IPS-20b (cell line): ENCODE data around the gene RPRD1A.
A peak's percentile ranks its signal among the peaks of the same experiment; 100 is the strongest.
"Not testable (repeated sequence)": the region's sequence is repeated elsewhere in the genome, so short reads cannot be mapped to it uniquely, and the experiment has no call there.

Experiments
- H3K27ac ChIP-seq: one replicate; pipeline ENCODE4 v1.5.1; 2013; ENCODE audit warnings: low read length
- H3K27me3 ChIP-seq: 2 replicates; pipeline ENCODE4 v1.6.1; 2013; ENCODE audit warnings: mild to moderate bottlenecking, low read length, inconsistent platforms; ENCODE audit not compliant: insufficient read depth
- H3K36me3 ChIP-seq: 2 replicates; pipeline ENCODE4 v1.6.1; 2013; ENCODE audit warnings: low read depth, mild to moderate bottlenecking, inconsistent platforms, low read length, moderate library complexity; ENCODE audit not compliant: insufficient read depth
- H3K4me1 ChIP-seq: 2 replicates; pipeline ENCODE4 v1.6.1; 2013; ENCODE audit warnings: mild to moderate bottlenecking, control low read depth, inconsistent platforms, low read length, moderate library complexity; ENCODE audit not compliant: insufficient read depth
- H3K4me3 ChIP-seq: 2 replicates; pipeline ENCODE4 v1.5.1; 2013; ENCODE audit warnings: mild to moderate bottlenecking, low read length, inconsistent platforms
- H3K9ac ChIP-seq: 2 replicates; pipeline ENCODE4 v1.6.1; 2013; ENCODE audit warnings: low read depth, mild to moderate bottlenecking, inconsistent platforms, low read length, moderate library complexity
- H3K9me3 ChIP-seq: 2 replicates; pipeline ENCODE4 v1.6.1; 2013; ENCODE audit warnings: mild to moderate bottlenecking, low read depth, low read length, inconsistent platforms; ENCODE audit not compliant: insufficient read depth

The RPRD1A gene

GRCh38 chr18:36067055-36067957 is at the start of gene RPRD1A:
Gene RPRD1A (minus strand): TSS chr18:36067559. CDS start chr18:36067404, 155 bp downstream.
- peak within 1 kb of the TSS; percentile 94 for H3K4me3 ChIP-seq
- H3K27ac ChIP-seq = peak within 1 kb of the TSS; percentile 71
- no peaks in the 10 kb centered on the region for H3K9me3 ChIP-seq
- peaks cover 8% of the 10 kb centered on the region; the same call in 1 of the 2 replicates for H3K36me3 ChIP-seq
- H3K4me1 ChIP-seq = peaks cover 8% of the 10 kb centered on the region
- H3K27me3 ChIP-seq = no peaks in the 10 kb centered on the region
- H3K9ac ChIP-seq = peak within 1 kb of the TSS; percentile 96

- H3K36me3 ChIP-seq = peaks cover 92% of the 10 kb centered on the region
- not testable (repeated sequence) for H3K4me1 ChIP-seq, H3K4me3 ChIP-seq, H3K27me3 ChIP-seq, H3K27ac ChIP-seq, H3K9me3 ChIP-seq, H3K9ac ChIP-seq
Observed at GRCh38 chr18:36116771-36117170, 49.4 kb upstream of the RPRD1A start.

GRCh38 chr18:36114738-36115137 is 47.4 kb upstream of the RPRD1A start:
- Histone ChIP-seq H3K9ac (no peak overlapping the region), H3K4me1 (no peaks in the 10 kb centered on the region), H3K27ac (no peak overlapping the region), H3K4me3 (no peak overlapping the region), H3K9me3 (no peaks in the 10 kb centered on the region), H3K27me3 (no peaks in the 10 kb centered on the region), H3K36me3 (peaks cover 91% of the 10 kb centered on the region)

- Histone ChIP-seq H3K36me3 (peaks cover 91% of the 10 kb centered on the region), H3K4me1 (no peaks in the 10 kb centered on the region), H3K27me3 (no peaks in the 10 kb centered on the region), H3K9me3 (no peaks in the 10 kb centered on the region), H3K4me3 (no peak overlapping the region), H3K9ac (no peak overlapping the region), H3K27ac (no peak overlapping the region)
Observed at GRCh38 chr18:36114251-36114650, 46.9 kb upstream of the RPRD1A start.

GRCh38 chr18:36112302-36112701 is 44.9 kb upstream of the RPRD1A start:
- Histone ChIP-seq H3K27ac (no peak overlapping the region), H3K4me3 (no peak overlapping the region), H3K9me3 (no peaks in the 10 kb centered on the region), H3K9ac (no peak overlapping the region), H3K36me3 (peaks cover 84% of the 10 kb centered on the region), H3K27me3 (no peaks in the 10 kb centered on the region), H3K4me1 (no peaks in the 10 kb centered on the region)

- H3K9ac ChIP-seq = no peak overlapping the region
- H3K27me3 ChIP-seq = no peaks in the 10 kb centered on the region
- H3K4me1 ChIP-seq = no peaks in the 10 kb centered on the region
- peaks cover 62% of the 10 kb centered on the region for H3K36me3 ChIP-seq
- H3K27ac ChIP-seq = no peak overlapping the region
- H3K9me3 ChIP-seq = no peaks in the 10 kb centered on the region
- H3K4me3 ChIP-seq = no peak overlapping the region
Observed at GRCh38 chr18:36109737-36110136, 42.4 kb upstream of the RPRD1A start.

GRCh38 chr18:36108601-36109000 is 41.2 kb upstream of the RPRD1A start:
- Histone ChIP-seq H3K36me3 (peaks cover 52% of the 10 kb centered on the region), H3K4me1 (no peaks in the 10 kb centered on the region), H3K27ac (no peak overlapping the region), H3K4me3 (no peak overlapping the region), H3K9me3 (no peaks in the 10 kb centered on the region), H3K27me3 (no peaks in the 10 kb centered on the region), H3K9ac (no peak overlapping the region)

GRCh38 chr18:36108196-36108595 is 40.8 kb upstream of the RPRD1A start:
- peaks cover 48% of the 10 kb centered on the region for H3K36me3 ChIP-seq
- H3K27ac ChIP-seq = no peak overlapping the region
- no peaks in the 10 kb centered on the region for H3K27me3 ChIP-seq
- no peak overlapping the region for H3K9ac ChIP-seq
- no peaks in the 10 kb centered on the region for H3K4me1 ChIP-seq
- no peaks in the 10 kb centered on the region for H3K9me3 ChIP-seq
- no peak overlapping the region for H3K4me3 ChIP-seq

- H3K27me3 ChIP-seq = no peaks in the 10 kb centered on the region
- no peak overlapping the region for H3K27ac ChIP-seq
Observed at GRCh38 chr18:36107477-36107876, 40.1 kb upstream of the RPRD1A start.

GRCh38 chr18:36104749-36105148 is 37.4 kb upstream of the RPRD1A start:
- Histone ChIP-seq H3K27me3 (no peaks in the 10 kb centered on the region), H3K9me3 (peaks cover 14% of the 10 kb centered on the region; the same call in 1 of the 2 replicates), H3K4me1 (no peaks in the 10 kb centered on the region), H3K27ac (no peak overlapping the region), H3K9ac (no peak overlapping the region), H3K36me3 (peaks cover 14% of the 10 kb centered on the region), H3K4me3 (no peak overlapping the region)

More at GRCh38 chr18:36107477-36107876, 40.1 kb upstream of the RPRD1A start:
- Histone ChIP-seq H3K36me3 (peaks cover 41% of the 10 kb centered on the region), H3K4me3 (no peak overlapping the region), H3K9ac (no peak overlapping the region), H3K9me3 (peaks cover 4% of the 10 kb centered on the region; the same call in 1 of the 2 replicates), H3K4me1 (no peaks in the 10 kb centered on the region)

- H3K4me1 ChIP-seq = no peaks in the 10 kb centered on the region
- no peak overlapping the region for H3K9ac ChIP-seq
- H3K27me3 ChIP-seq = no peaks in the 10 kb centered on the region
- H3K4me3 ChIP-seq = no peak overlapping the region
- H3K27ac ChIP-seq = no peak overlapping the region
- H3K36me3 ChIP-seq = no peaks in the 10 kb centered on the region
- peaks cover 14% of the 10 kb centered on the region; the same call in 1 of the 2 replicates for H3K9me3 ChIP-seq
Observed at GRCh38 chr18:36101943-36102342, 34.6 kb upstream of the RPRD1A start.

- H3K4me3 ChIP-seq = no peak overlapping the region
- H3K27me3 ChIP-seq = no peaks in the 10 kb centered on the region
- no peaks in the 10 kb centered on the region for H3K4me1 ChIP-seq
- H3K27ac ChIP-seq = no peak overlapping the region
- peaks cover 14% of the 10 kb centered on the region; the same call in 1 of the 2 replicates for H3K9me3 ChIP-seq
- no peak overlapping the region for H3K9ac ChIP-seq
- no peaks in the 10 kb centered on the region for H3K36me3 ChIP-seq
Observed at GRCh38 chr18:36099311-36099710, 32.0 kb upstream of the RPRD1A start.
